Testis (tissue), 3 donors: ENCODE measurements around the gene ZNF462. TPM values are rescaled to one million over a fixed set of nuclear protein-coding genes. Genes with fewer than 3 reads are reported as not detected.

ENCODE experiments used
- DNase-seq: peaks from one replicate; pipeline ENCODE4 v3.0.0-alpha.2; 2019
- H3K27ac ChIP-seq, 2 donors: fragments of 200-600 bp; sonication (generic); one replicate each; pipeline ENCODE4 v1.5.1; 2019
- H3K27me3 ChIP-seq: fragments of 200-600 bp; sonication (generic); one replicate; pipeline ENCODE4 v1.5.1; 2019
- H3K36me3 ChIP-seq: fragments of 200-600 bp; sonication (generic); one replicate; pipeline ENCODE4 v1.5.1; 2017; ENCODE audit warnings: low read depth; ENCODE audit errors: missing control alignments
- H3K4me1 ChIP-seq: fragments of 200-600 bp; sonication (generic); one replicate; pipeline ENCODE4 v1.5.1; 2019
- H3K4me3 ChIP-seq, 2 donors: fragments of 200-600 bp; sonication (generic); one replicate each; pipeline ENCODE4 v1.5.1; 2017 to 2019
- H3K9me3 ChIP-seq: fragments of 200-600 bp; sonication (generic); one replicate; pipeline ENCODE4 v1.5.1; 2017
- POLR2A ChIP-seq: fragments of 450-650 bp; IDR thresholded peaks from one replicate; pipeline ENCODE4 v1.6.1; 2017; ENCODE audit warnings: antibody characterized with exemption, mild to moderate bottlenecking, moderate library complexity
- WGBS, 2 donors: methylation state at CpG; one replicate each; pipeline ENCODE4 v1.1.5; 2018; 5-methylcytosine and 5-hydroxymethylcytosine counted together
- intact Hi-C: fragments of 100-400 bp; cut with DNase I; formaldehyde crosslinking; loops from one replicate; pipeline ENCODE4 v1.15.1; 2023; ENCODE audit warnings: low total_unique reads
- polyA plus RNA-seq: library from polyadenylated mRNA; stranded (reverse); fragments of 350-450 nt; fragmentation: Illumina TruSeq; extraction: RNeasy Lipid Tissue Mini Kit (QIAGEN cat#74804); gene quantifications from one replicate; pipeline ENCODE4 v1.2.3, GENCODE V29; 2014; ENCODE audit warnings: low read depth, low replicate concordance; ENCODE audit not compliant: insufficient read depth
- total RNA-seq, 2 donors: library from RNA; depleted of rRNA; stranded (reverse); fragments of >200 nt; gene quantifications; one replicate each; pipeline ENCODE4 v1.2.3, GENCODE V29; 2016
- TF ChIP-seq, protein P1 (sequence below), 3 experiments: fragments of 450-650 bp in 2 of 3; fragments of 200-600 bp in 1 of 3; sonication (generic) in 1 of 3; IDR thresholded peaks; one replicate each; pipeline ENCODE4 v1.5.1; 2016 to 2019; ENCODE audit warnings: antibody characterized with exemption in 3 of 3, mild to moderate bottlenecking in 2 of 3, moderate library complexity in 1 of 3

ZNF462 gene
- total and polyA plus RNA-seq, 3 donors from 2014 or later: 31.5 to 61.6 (median 53.2) TPM

GRCh38 chr9:106962615-106963363, 99.8 kb downstream of the ZNF462 start:
- TF ChIP-seq, protein P1, sequence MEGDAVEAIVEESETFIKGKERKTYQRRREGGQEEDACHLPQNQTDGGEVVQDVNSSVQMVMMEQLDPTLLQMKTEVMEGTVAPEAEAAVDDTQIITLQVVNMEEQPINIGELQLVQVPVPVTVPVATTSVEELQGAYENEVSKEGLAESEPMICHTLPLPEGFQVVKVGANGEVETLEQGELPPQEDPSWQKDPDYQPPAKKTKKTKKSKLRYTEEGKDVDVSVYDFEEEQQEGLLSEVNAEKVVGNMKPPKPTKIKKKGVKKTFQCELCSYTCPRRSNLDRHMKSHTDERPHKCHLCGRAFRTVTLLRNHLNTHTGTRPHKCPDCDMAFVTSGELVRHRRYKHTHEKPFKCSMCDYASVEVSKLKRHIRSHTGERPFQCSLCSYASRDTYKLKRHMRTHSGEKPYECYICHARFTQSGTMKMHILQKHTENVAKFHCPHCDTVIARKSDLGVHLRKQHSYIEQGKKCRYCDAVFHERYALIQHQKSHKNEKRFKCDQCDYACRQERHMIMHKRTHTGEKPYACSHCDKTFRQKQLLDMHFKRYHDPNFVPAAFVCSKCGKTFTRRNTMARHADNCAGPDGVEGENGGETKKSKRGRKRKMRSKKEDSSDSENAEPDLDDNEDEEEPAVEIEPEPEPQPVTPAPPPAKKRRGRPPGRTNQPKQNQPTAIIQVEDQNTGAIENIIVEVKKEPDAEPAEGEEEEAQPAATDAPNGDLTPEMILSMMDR (IDR thresholded peaks at IDR 0.05): no peak
- TF ChIP-seq POLR2A: no peak
- intact Hi-C loops: no loop called here
- 83 to 84% methylated on average over 8 of the region's 8 CpGs for whole genome bisulfite sequencing, 2 donors

GRCh38 chr9:106963684-106964083, 100.7 kb downstream of the ZNF462 start:
- H3K4me1 ChIP-seq: no peaks in the 10 kb centered on the region
- WGBS, 2 donors: 86 to 87% methylated on average over 3 of the region's 3 CpGs
- H3K27ac ChIP-seq: no peak overlapping the region
- no peak for DNase-seq
- H3K4me3 ChIP-seq: no peak overlapping the region
- intact Hi-C loops: no loop called here
- TF ChIP-seq, protein P1 (IDR thresholded peaks at IDR 0.05): no peak
- TF ChIP-seq POLR2A: no peak
- H3K36me3 ChIP-seq: no peaks in the 10 kb centered on the region
- H3K9me3 ChIP-seq: no peaks in the 10 kb centered on the region
- H3K27me3 ChIP-seq: no peaks in the 10 kb centered on the region

More at GRCh38 chr9:106962615-106963363, 99.8 kb downstream of the ZNF462 start:
- Histone ChIP-seq H3K9me3 (no peaks in the 10 kb centered on the region), H3K36me3 (no peaks in the 10 kb centered on the region), H3K27ac (no peak overlapping the region), H3K4me3 (no peak overlapping the region), H3K4me1 (no peaks in the 10 kb centered on the region), H3K27me3 (no peaks in the 10 kb centered on the region)
- DNase-seq: no peak

DNA sequence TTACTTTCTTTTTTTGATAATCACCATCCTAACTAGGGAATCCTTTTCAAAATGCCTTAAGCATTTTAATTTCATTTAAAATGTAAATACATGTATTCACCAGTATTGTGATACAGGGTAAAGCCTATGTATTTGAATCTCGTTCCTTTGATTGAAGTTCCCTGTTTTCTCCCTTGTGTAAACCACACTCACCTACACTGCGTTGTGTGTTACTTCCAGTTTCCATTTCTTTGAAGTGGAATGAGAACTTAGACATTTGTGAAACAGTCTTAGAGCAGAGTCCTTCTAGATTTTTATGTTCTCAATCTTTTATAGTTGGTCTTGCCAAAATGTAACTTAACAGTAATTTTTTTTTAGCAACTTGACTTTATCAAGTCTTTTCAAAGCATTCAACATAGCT, 101.4 kb downstream of the ZNF462 start:
- intact Hi-C loops: no loop called here
- Histone ChIP-seq H3K27ac (no peak overlapping the region), H3K36me3 (no peaks in the 10 kb centered on the region), H3K4me1 (no peaks in the 10 kb centered on the region), H3K27me3 (no peaks in the 10 kb centered on the region), H3K9me3 (no peaks in the 10 kb centered on the region), H3K4me3 (no peak overlapping the region)
- no peak for TF ChIP-seq POLR2A
- TF ChIP-seq, protein P1 (IDR thresholded peaks at IDR 0.05): no peak
- DNase-seq: no peak
- 91% methylated on average over 2 of the region's 2 CpGs for WGBS, 2 donors

GRCh38 chr9:106964822-106965525, 102.0 kb downstream of the ZNF462 start:
- WGBS, 2 donors: 90 to 97% methylated on average over 4 of the region's 4 CpGs
- intact Hi-C loops: no loop called here
- Histone ChIP-seq H3K9me3 (no peaks in the 10 kb centered on the region), H3K36me3 (no peaks in the 10 kb centered on the region), H3K27me3 (no peaks in the 10 kb centered on the region), H3K4me3 (no peak overlapping the region), H3K27ac (no peak overlapping the region), H3K4me1 (no peaks in the 10 kb centered on the region)
- DNase-seq: no peak
- no peak for TF ChIP-seq POLR2A
- TF ChIP-seq, protein P1 (IDR thresholded peaks at IDR 0.05): no peak
